Stimulated activated CD4-positive, alpha-beta T cell treated with anti-CD3 and anti-CD28 coated beads, Interleukin-12 subunit alpha, Interleukin-12 subunit beta, amount 100 ng/mL, for 48 hours (primary cell): ENCODE results near the gene DYNC1I1.

Experiments used
- DNase-seq, 3 donors: peaks; one replicate each; pipeline ENCODE4 v3.0.0-alpha.2; 2020; ENCODE audit warnings: low read depth in 2 of 3, low spot score in 1 of 3

DYNC1I1 gene

GRCh38 chr7:96016056-96016586 is 243.8 kb downstream of the DYNC1I1 start:
- no peak for DNase-seq

- no peak for DNase-seq
These were observed 244.4 kb downstream of the DYNC1I1 start for GRCh38 chr7:96016735-96017134.

GRCh38 chr7:96017877-96018276 is 245.5 kb downstream of the DYNC1I1 start:
- no peak for DNase-seq

GRCh38 chr7:96021568-96021967 is 249.2 kb downstream of the DYNC1I1 start:
- DNase-seq: no peak

- no peak for DNase-seq
These were observed 251.0 kb downstream of the DYNC1I1 start for GRCh38 chr7:96023387-96023786.

- DNase-seq: no peak
These were observed 253.7 kb downstream of the DYNC1I1 start for GRCh38 chr7:96026010-96026409.

- DNase-seq: no peak
These were observed 254.3 kb downstream of the DYNC1I1 start for GRCh38 chr7:96026611-96027010.

GRCh38 chr7:96028729-96029128 is 256.4 kb downstream of the DYNC1I1 start:
- DNase-seq: no peak

GRCh38 chr7:96033009-96033598 is 260.8 kb downstream of the DYNC1I1 start:
- DNase-seq: no peak

- DNase-seq: no peak
These were observed 262.8 kb downstream of the DYNC1I1 start for GRCh38 chr7:96034940-96035727.

GRCh38 chr7:96040250-96040772 is 268.0 kb downstream of the DYNC1I1 start:
- DNase-seq: no peak

- DNase-seq: no peak
These were observed 268.8 kb downstream of the DYNC1I1 start for GRCh38 chr7:96041171-96041570.

GRCh38 chr7:96045181-96045580 is 272.8 kb downstream of the DYNC1I1 start:
- DNase-seq: no peak

- DNase-seq: no peak
These were observed 273.6 kb downstream of the DYNC1I1 start for GRCh38 chr7:96045919-96046318.

- DNase-seq: no peak
These were observed 279.9 kb downstream of the DYNC1I1 start for GRCh38 chr7:96052289-96052688.

- no peak for DNase-seq
These were observed 280.6 kb downstream of the DYNC1I1 start for GRCh38 chr7:96052860-96053470.

GRCh38 chr7:96055717-96056116 is 283.4 kb downstream of the DYNC1I1 start:
- no peak for DNase-seq

GRCh38 chr7:96059075-96059474 is 286.7 kb downstream of the DYNC1I1 start:
- no peak for DNase-seq

- no peak for DNase-seq
These were observed 288.7 kb downstream of the DYNC1I1 start for GRCh38 chr7:96061009-96061408.

GRCh38 chr7:96061844-96062243 is 289.5 kb downstream of the DYNC1I1 start:
- no peak for DNase-seq

- no peak for DNase-seq
These were observed 295.0 kb downstream of the DYNC1I1 start for GRCh38 chr7:96067321-96067720.

- DNase-seq: no peak
These were observed 297.0 kb downstream of the DYNC1I1 start for GRCh38 chr7:96069401-96069800.
